Caco-2 (cell line): ENCODE data around the gene FIZ1. TPM values are rescaled to one million over a fixed set of nuclear protein-coding genes. Genes with fewer than 3 reads are reported as not detected.
A peak's percentile ranks its signal among the peaks of the same experiment; 100 is the strongest.

Source experiments
- BruUV-seq: library from RNA; stranded (reverse); fragments of 400-500 nt; replicated peaks from 2 replicates; lab custom pipeline; 2021; lab: Mats Ljungman, UMichigan
- CTCF ChIA-PET: fragments of 300-600 bp; sonication (Branson Sonifier 250); formaldehyde crosslinking; loops from one replicate; lab custom pipeline; 2022; ENCODE audit warnings: antibody characterized with exemption; lab: Charles Lee
- POLR2A ChIA-PET: fragments of 300-600 bp; sonication (Branson Sonifier 250); formaldehyde crosslinking; loops from one replicate; lab custom pipeline; 2022; ENCODE audit warnings: antibody characterized with exemption; lab: Charles Lee
- DNase-seq, 2 experiments: peaks; one replicate each; pipeline versions ENCODE4 v3.0.0 to v3.0.0-alpha.2; 2020 to 2022
- H3K27me3 ChIP-seq: replicated peaks from 2 replicates; pipeline ENCODE4 v1.6.0; 2011; ENCODE audit warnings: low read length; ENCODE audit not compliant: control insufficient read depth, insufficient read depth
- H3K36me3 ChIP-seq: 2 replicates; pipeline ENCODE4 v1.5.1; 2011; ENCODE audit warnings: low read length; ENCODE audit not compliant: control insufficient read depth, insufficient read depth
- H3K4me1 ChIP-seq: fragments of 250-450 bp; sonication (Bioruptor Pico); 2 replicates; pipeline ENCODE4 v1.5.1; 2020; ENCODE audit warnings: mild to moderate bottlenecking
- H3K4me3 ChIP-seq: 2 replicates; pipeline ENCODE4 v1.5.1; 2011; ENCODE audit warnings: low read depth, mild to moderate bottlenecking, control low read depth, low read length
- H3K9me3 ChIP-seq: fragments of 250-450 bp; sonication (Bioruptor Pico); 2 replicates; pipeline ENCODE4 v1.5.1; 2020; ENCODE audit warnings: mild to moderate bottlenecking, moderate library complexity
- H3K27ac Mint-ChIP-seq: one replicate; pipeline ENCODE4 v1.8.0; 2022; ENCODE audit warnings: mixed read lengths; ENCODE audit not compliant: unreplicated experiment
- H3K27me3 Mint-ChIP-seq: one replicate; pipeline ENCODE4 v1.8.0; 2022; ENCODE audit warnings: mixed read lengths; ENCODE audit not compliant: insufficient read depth, unreplicated experiment
- H3K36me3 Mint-ChIP-seq: one replicate; pipeline ENCODE4 v1.8.0; 2022; ENCODE audit warnings: mild to moderate bottlenecking, mixed read lengths; ENCODE audit not compliant: insufficient read depth, unreplicated experiment
- H3K4me1 Mint-ChIP-seq: one replicate; pipeline ENCODE4 v1.8.0; 2022; ENCODE audit warnings: low read depth, mixed read lengths; ENCODE audit not compliant: unreplicated experiment
- H3K4me3 Mint-ChIP-seq: one replicate; pipeline ENCODE4 v1.8.0; 2022; ENCODE audit warnings: mild to moderate bottlenecking, moderate library complexity, mixed read lengths; ENCODE audit not compliant: unreplicated experiment
- H3K9me3 Mint-ChIP-seq: one replicate; pipeline ENCODE4 v1.8.0; 2022; ENCODE audit warnings: mixed read lengths; ENCODE audit not compliant: unreplicated experiment
- CTCF ChIP-seq, 2 experiments: fragments of 200-600 bp in 1 of 2; IDR thresholded peaks; 1 replicate in 1 of 2; 2 replicates in 1 of 2; pipeline versions ENCODE4 v1.5.1 to v1.8.0; 2011 to 2022; ENCODE audit warnings: antibody characterized with exemption in 1 of 2, control low read depth in 1 of 2, inconsistent platforms in 1 of 2, low read depth in 1 of 2, low read length in 1 of 2, mild to moderate bottlenecking in 1 of 2, moderate library complexity in 1 of 2; ENCODE audit not compliant: insufficient read depth in 1 of 2, severe bottlenecking in 1 of 2, unreplicated experiment in 1 of 2
- intact Hi-C: fragments of 100-400 bp; cut with micrococcal nuclease; formaldehyde crosslinking; loops from one replicate; pipeline ENCODE4 v1.10.0; 2022; ENCODE audit not compliant: unreplicated experiment
- total RNA-seq: library from RNA; stranded (reverse); gene quantifications from 2 replicates; pipeline ENCODE4 v1.2.3, GENCODE V29; 2022

FIZ1 gene
- total RNA-seq, 1 experiment from 2014 or later = 27.2 TPM

GRCh38 chr19:55643887-55644176, 44.5 kb upstream of the FIZ1 start:
- Mint-ChIP-seq H3K4me3 (peak overlapping the region; percentile 86), H3K36me3 (peaks cover 92% of the 10 kb centered on the region), H3K27me3 (no peaks in the 10 kb centered on the region), H3K27ac (peak overlapping the region; percentile 95), H3K9me3 (no peaks in the 10 kb centered on the region), H3K4me1 (peaks cover 36% of the 10 kb centered on the region)
- Histone ChIP-seq H3K4me1 (peaks cover 12% of the 10 kb centered on the region; the same call in 1 of the 2 replicates), H3K27me3 (no peaks in the 10 kb centered on the region), H3K36me3 (no peaks in the 10 kb centered on the region), H3K4me3 (peak overlapping the region; percentile 84), H3K9me3 (no peaks in the 10 kb centered on the region)
- ChIA-PET CTCF (no interaction called here), POLR2A (no interaction called here)
- no TSS peak for BruUV-seq
- TF ChIP-seq CTCF (IDR thresholded peaks at IDR 0.05; ENCODE audit: insufficient read depth in 1 of 2, low read depth in 1 of 2, low read length in 1 of 2, severe bottlenecking in 1 of 2, unreplicated experiment in 1 of 2) = no peak
- no peak for DNase-seq
- intact Hi-C loops = no loop called here

- no peaks in the 10 kb centered on the region for H3K36me3 ChIP-seq
- no peak for TF ChIP-seq CTCF (IDR thresholded peaks at IDR 0.05; ENCODE audit: insufficient read depth in 1 of 2, low read depth in 1 of 2, low read length in 1 of 2, severe bottlenecking in 1 of 2, unreplicated experiment in 1 of 2)
- POLR2A ChIA-PET = interaction anchor here (1.2 to 1.9 kb wide), 2 partner anchors 9 to 11 kb away, joined by 5 to 14 read pairs; partner anchors contain the start of gene U2AF2
- intact Hi-C loops = no loop called here
- CTCF ChIA-PET = interaction anchor here (1.0 to 1.9 kb wide), 3 partner anchors 9 to 11 kb away, joined by 3 to 11 read pairs (median 8); partner anchors contain the start of gene U2AF2
- H3K9me3 Mint-ChIP-seq = no peaks in the 10 kb centered on the region
- H3K9me3 ChIP-seq = no peaks in the 10 kb centered on the region
- H3K4me3 ChIP-seq = peak within 1 kb of the TSS; percentile 84
- H3K36me3 Mint-ChIP-seq = peaks cover 90% of the 10 kb centered on the region
- H3K27ac Mint-ChIP-seq = peak within 1 kb of the TSS; percentile 95
- H3K27me3 ChIP-seq = no peaks in the 10 kb centered on the region
- H3K4me1 Mint-ChIP-seq = peaks cover 37% of the 10 kb centered on the region
- peak; percentile 87 to 89 for DNase-seq
- BruUV-seq = no TSS peak
- H3K4me1 ChIP-seq = peaks cover 9% of the 10 kb centered on the region; the same call in 1 of the 2 replicates
- peak within 1 kb of the TSS; percentile 86 for H3K4me3 Mint-ChIP-seq
- no peaks in the 10 kb centered on the region for H3K27me3 Mint-ChIP-seq
Measured at GRCh38 chr19:55643003-55643886, 43.9 kb upstream of the FIZ1 start, which contains the start of gene ZNF581. Gene ZNF581, plus strand, starts transcription at chr19:55643649. Its CDS starts 923 bp downstream, at chr19:55644572.

GRCh38 chr19:55642153-55643002, 43.1 kb upstream of the FIZ1 start:
- peaks cover 93% of the 10 kb centered on the region for H3K36me3 Mint-ChIP-seq
- BruUV-seq = no TSS peak
- CTCF ChIA-PET = interaction anchor here (0.6 to 1.9 kb wide), 5 partner anchors 8 to 542 kb away, joined by 3 to 11 read pairs (median 4); partner anchors contain the start of gene U2AF2

More at GRCh38 chr19:55642153-55643002, 43.1 kb upstream of the FIZ1 start:
- Histone ChIP-seq H3K4me3 (peak overlapping the region; percentile 84), H3K36me3 (0 out of 2 replicates have a peak, but pooled peaks cover 2% of the 10 kb centered on the region), H3K9me3 (no peaks in the 10 kb centered on the region), H3K27me3 (no peaks in the 10 kb centered on the region), H3K4me1 (peaks cover 9% of the 10 kb centered on the region; the same call in 1 of the 2 replicates)
- no peaks in the 10 kb centered on the region for H3K27me3 Mint-ChIP-seq
- peak; percentile 47 to 53 for DNase-seq
- H3K4me3 Mint-ChIP-seq = peak overlapping the region; percentile 86
- no peak for TF ChIP-seq CTCF (IDR thresholded peaks at IDR 0.05; ENCODE audit: insufficient read depth in 1 of 2, low read depth in 1 of 2, low read length in 1 of 2, severe bottlenecking in 1 of 2, unreplicated experiment in 1 of 2)
- peaks cover 37% of the 10 kb centered on the region for H3K4me1 Mint-ChIP-seq
- peak overlapping the region; percentile 95 for H3K27ac Mint-ChIP-seq
- POLR2A ChIA-PET = interaction anchor here (0.5 to 1.9 kb wide), 4 partner anchors 8 to 486 kb away, joined by 5 to 14 read pairs (median 6); partner anchors contain the start of gene U2AF2
- H3K9me3 Mint-ChIP-seq = no peaks in the 10 kb centered on the region
- intact Hi-C loops = no loop called here
